Ishikawa (cell line): ENCODE measurements around the gene PLPP4.
A peak's percentile ranks its signal among the peaks of the same experiment; 100 is the strongest.

Experiments
- CEBPB ChIP-seq: IDR thresholded peaks from 2 replicates; pipeline ENCODE4 v1.6.1; 2012
- CREB1 ChIP-seq: IDR thresholded peaks from 2 replicates; pipeline ENCODE4 v1.6.1; 2012; ENCODE audit warnings: low read depth
- EGR1 ChIP-seq: IDR thresholded peaks from 2 replicates; pipeline ENCODE4 v1.6.1; 2012
- EP300 ChIP-seq: IDR thresholded peaks from 2 replicates; pipeline ENCODE4 v1.6.1; 2012; ENCODE audit warnings: borderline replicate concordance
- FOXM1 ChIP-seq: IDR thresholded peaks from 2 replicates; pipeline ENCODE4 v1.6.1; 2012; ENCODE audit warnings: low read depth, borderline replicate concordance
- NFIC ChIP-seq: IDR thresholded peaks from 2 replicates; pipeline ENCODE4 v1.6.1; 2012
- RAD21 ChIP-seq: IDR thresholded peaks from 2 replicates; pipeline ENCODE4 v1.6.1; 2012; ENCODE audit warnings: low read depth
- TAF1 ChIP-seq: IDR thresholded peaks from 2 replicates; pipeline ENCODE4 v1.6.1; 2012; ENCODE audit warnings: low read depth, mild to moderate bottlenecking
- TCF12 ChIP-seq: IDR thresholded peaks from 2 replicates; pipeline ENCODE4 v1.6.1; 2012; ENCODE audit warnings: low read depth
- TEAD4 ChIP-seq: IDR thresholded peaks from 2 replicates; pipeline ENCODE4 v1.6.1; 2012
- YY1 ChIP-seq: IDR thresholded peaks from 2 replicates; pipeline ENCODE4 v1.6.1; 2012; ENCODE audit warnings: low read depth
- ZBTB7A ChIP-seq: IDR thresholded peaks from 2 replicates; pipeline ENCODE4 v1.6.1; 2012; ENCODE audit warnings: low read depth
- TF ChIP-seq, protein P1 (sequence below): IDR thresholded peaks from 2 replicates; pipeline ENCODE4 v1.6.1; 2012; ENCODE audit warnings: low read depth, mild to moderate bottlenecking
- TF ChIP-seq, protein P2 (sequence below): IDR thresholded peaks from 2 replicates; pipeline ENCODE4 v1.6.1; 2012
- TF ChIP-seq, protein P3 (sequence below): IDR thresholded peaks from 2 replicates; pipeline ENCODE4 v1.6.1; 2012

Gene PLPP4

DNA sequence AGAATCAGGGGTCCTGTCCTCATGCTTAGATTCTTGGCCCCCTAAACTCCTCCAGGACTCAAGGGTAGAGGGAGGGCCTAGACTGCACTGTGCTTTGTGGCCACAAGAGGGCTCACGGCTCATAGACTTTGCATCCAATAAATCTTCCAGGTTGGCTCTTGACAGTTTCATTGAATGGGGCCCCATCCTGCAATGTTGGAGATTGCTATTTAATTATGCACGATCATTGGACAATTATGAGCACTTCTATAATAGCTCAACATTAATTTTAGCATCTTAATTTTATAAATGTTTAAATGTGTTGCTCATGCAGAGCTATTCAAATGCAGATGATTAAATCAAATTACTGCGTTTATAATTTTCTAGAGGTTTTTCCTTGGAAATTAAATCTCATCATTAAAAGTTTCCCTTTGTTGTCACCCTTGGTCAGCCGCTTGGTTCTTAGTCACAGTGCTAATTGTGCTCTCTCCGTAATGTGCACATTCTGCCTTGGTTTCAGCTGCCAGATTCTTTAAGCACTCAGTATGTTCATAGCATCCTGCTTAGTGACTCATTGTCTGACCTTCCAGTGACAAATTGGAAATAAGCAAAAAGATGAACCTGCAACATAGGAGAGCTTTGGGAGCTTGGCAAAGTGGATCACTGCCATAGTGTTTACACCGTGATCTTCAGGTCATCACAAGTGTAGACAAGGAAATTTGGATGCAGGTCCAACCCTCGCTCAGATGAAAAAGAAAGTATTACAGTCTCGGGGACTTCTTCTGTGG, 33.4 kb upstream of the PLPP4 start:
- no peak for TF ChIP-seq TAF1
- no peak for TF ChIP-seq NFIC
- TF ChIP-seq RAD21, result peak; percentile 84

DNA sequence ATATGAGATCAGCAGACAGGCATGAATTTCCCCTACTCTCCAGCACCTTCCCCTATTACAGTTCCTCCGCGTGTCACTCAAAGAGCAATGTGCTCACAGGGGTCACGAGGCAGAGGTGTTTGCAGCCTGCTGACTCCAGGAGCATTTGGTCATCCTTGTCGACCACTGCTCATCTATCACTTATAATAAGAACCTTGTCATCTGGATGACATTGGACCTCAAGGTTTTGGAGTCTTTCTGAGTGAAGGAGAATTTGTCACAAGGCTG, 32.9 kb upstream of the PLPP4 start:
- TF ChIP-seq TEAD4 (no peak), CREB1 (no peak), TCF12 (no peak), RAD21 (no peak), TAF1 (no peak)
- TF ChIP-seq, protein P1, sequence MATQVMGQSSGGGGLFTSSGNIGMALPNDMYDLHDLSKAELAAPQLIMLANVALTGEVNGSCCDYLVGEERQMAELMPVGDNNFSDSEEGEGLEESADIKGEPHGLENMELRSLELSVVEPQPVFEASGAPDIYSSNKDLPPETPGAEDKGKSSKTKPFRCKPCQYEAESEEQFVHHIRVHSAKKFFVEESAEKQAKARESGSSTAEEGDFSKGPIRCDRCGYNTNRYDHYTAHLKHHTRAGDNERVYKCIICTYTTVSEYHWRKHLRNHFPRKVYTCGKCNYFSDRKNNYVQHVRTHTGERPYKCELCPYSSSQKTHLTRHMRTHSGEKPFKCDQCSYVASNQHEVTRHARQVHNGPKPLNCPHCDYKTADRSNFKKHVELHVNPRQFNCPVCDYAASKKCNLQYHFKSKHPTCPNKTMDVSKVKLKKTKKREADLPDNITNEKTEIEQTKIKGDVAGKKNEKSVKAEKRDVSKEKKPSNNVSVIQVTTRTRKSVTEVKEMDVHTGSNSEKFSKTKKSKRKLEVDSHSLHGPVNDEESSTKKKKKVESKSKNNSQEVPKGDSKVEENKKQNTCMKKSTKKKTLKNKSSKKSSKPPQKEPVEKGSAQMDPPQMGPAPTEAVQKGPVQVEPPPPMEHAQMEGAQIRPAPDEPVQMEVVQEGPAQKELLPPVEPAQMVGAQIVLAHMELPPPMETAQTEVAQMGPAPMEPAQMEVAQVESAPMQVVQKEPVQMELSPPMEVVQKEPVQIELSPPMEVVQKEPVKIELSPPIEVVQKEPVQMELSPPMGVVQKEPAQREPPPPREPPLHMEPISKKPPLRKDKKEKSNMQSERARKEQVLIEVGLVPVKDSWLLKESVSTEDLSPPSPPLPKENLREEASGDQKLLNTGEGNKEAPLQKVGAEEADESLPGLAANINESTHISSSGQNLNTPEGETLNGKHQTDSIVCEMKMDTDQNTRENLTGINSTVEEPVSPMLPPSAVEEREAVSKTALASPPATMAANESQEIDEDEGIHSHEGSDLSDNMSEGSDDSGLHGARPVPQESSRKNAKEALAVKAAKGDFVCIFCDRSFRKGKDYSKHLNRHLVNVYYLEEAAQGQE, result no peak

DNA sequence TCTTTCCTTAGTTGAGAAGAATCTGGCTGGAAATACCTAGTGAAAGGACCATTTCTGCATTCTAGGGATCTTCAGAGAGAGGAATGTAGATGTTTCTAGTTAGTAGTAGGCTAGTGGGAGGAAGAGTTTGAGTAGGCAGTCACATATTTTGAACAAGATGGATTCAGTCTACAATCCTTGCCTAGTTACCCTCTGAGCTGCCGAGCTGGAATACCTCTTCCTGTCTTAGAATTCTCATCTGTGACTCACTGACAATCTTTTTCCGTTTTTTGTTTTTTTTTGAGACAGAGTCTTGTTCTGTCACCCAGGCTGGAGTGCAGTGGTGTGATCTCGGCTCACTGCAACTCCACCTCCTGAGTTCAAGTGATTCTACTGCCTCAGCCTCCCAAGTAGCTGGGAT, 30.7 kb upstream of the PLPP4 start:
- no peak for TF ChIP-seq EP300
- TF ChIP-seq RAD21, result no peak
- TF ChIP-seq CREB1, result no peak
- no peak for TF ChIP-seq TEAD4
- no peak for TF ChIP-seq TCF12
- no peak for TF ChIP-seq NFIC
- TF ChIP-seq CEBPB, result no peak
- TF ChIP-seq, protein P2, sequence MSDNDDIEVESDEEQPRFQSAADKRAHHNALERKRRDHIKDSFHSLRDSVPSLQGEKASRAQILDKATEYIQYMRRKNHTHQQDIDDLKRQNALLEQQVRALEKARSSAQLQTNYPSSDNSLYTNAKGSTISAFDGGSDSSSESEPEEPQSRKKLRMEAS, result no peak
- no peak for TF ChIP-seq YY1
- TF ChIP-seq EGR1, result no peak
- TF ChIP-seq, protein P1, result no peak
- TF ChIP-seq FOXM1, result no peak
- no peak for TF ChIP-seq ZBTB7A

DNA sequence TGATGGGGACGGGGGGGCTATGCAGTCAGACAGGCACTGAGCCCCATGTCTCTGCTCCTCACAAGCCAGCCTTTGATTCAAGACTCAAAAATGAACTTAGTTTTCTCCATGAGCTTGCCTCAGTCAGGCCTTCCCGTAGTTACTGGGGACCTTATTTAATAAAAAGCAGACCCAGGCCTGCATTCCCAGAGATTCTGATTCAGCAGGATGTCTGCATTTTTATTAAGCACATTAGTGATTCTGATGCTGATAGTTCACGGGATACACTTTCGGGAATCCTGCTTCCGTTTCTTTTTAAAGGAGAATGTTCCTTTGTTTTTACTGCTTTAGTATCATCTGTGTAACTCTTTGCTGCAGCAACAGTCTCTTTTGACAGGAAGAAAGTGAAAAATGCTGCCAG, 28.3 kb upstream of the PLPP4 start:
- TF ChIP-seq YY1 (no peak), RAD21 (no peak), TEAD4 (no peak), ZBTB7A (no peak), NFIC (no peak), TAF1 (no peak), CEBPB (no peak)
- TF ChIP-seq, protein P2, result no peak
- TF ChIP-seq, protein P3, sequence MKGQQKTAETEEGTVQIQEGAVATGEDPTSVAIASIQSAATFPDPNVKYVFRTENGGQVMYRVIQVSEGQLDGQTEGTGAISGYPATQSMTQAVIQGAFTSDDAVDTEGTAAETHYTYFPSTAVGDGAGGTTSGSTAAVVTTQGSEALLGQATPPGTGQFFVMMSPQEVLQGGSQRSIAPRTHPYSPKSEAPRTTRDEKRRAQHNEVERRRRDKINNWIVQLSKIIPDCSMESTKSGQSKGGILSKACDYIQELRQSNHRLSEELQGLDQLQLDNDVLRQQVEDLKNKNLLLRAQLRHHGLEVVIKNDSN, result no peak

DNA sequence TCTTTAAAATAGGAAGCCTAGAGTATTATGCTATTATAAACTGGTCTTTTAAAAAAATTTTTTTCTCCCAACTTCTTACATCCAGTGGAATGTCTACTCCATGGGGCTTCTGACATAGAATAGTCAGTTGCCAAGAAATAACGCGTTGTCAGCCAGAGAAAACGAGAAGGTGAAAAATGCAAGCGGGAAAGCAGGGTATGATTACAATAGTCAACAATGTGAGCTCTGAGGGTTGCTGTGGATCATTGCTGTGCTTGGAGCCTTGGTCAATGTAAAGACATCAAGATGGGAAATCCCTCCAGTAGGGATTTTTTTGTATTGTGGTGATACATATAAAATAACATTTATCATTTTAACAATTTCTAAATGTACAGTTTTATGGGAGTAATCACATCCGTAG, 27.6 kb upstream of the PLPP4 start:
- TF ChIP-seq EGR1 (no peak), FOXM1 (no peak), CEBPB (no peak), NFIC (no peak), TCF12 (no peak), YY1 (no peak), RAD21 (no peak), CREB1 (no peak), TAF1 (no peak), ZBTB7A (no peak), EP300 (no peak), TEAD4 (no peak)
- TF ChIP-seq, protein P3, result no peak
- TF ChIP-seq, protein P2, result no peak
- TF ChIP-seq, protein P1, result no peak
